ENCODE measurements around the gene ZNF862. TPM values are rescaled to one million over a fixed set of nuclear protein-coding genes. Genes with fewer than 3 reads are reported as not detected.

The ZNF862 gene
- total and polyA plus RNA-seq, 2 of the 13 experiments (the other 11 are each of a cell fraction or from before 2014, with no cell fraction given) = 0.89 to 2.0 TPM

DNA sequence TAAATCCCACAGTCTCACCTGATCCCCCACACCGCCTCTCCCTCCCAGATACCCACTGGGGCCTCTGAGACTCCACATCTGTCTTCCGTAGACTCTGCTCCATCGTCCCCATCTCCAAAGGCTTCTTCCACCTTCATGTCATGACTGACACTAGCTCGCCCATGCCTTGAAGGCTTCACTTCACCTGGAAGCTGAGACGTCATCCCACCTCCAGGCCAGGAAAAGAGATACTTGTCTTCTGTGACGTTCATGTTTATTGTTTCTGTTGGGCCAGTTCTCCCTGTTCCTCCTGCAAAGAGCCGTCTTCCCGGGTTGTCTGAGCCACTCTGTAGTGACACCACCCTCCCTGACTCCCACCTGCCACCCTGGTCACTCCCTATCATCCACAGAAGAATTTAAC, 3.6 kb upstream of the ZNF862 start:
- Histone ChIP-seq H3K9me3 (ENCODE audit: low read length) (no peaks in the 10 kb centered on the region), H3K9ac (ENCODE audit: insufficient read depth, low read depth, low read length) (no peak overlapping the region), H3K36me3 (replicated peaks in 1 of 2; ENCODE audit: control insufficient read depth in 1 of 2, insufficient read depth in 2 of 2, low read length in 2 of 2) (no peaks in the 10 kb centered on the region), H3K4me1 (ENCODE audit: insufficient read depth, low read length) (peaks cover 12% of the 10 kb centered on the region), H4K20me1 (ENCODE audit: insufficient read depth, low read length) (no peaks in the 10 kb centered on the region), H3K27me3 (ENCODE audit: control insufficient read depth in 1 of 2, insufficient read depth in 2 of 2, low read length in 2 of 2) (no peaks in the 10 kb centered on the region), H2AFZ (ENCODE audit: low read length) (no peak overlapping the region), H3K4me2 (ENCODE audit: low read depth, low read length) (no peak overlapping the region), H3K79me2 (ENCODE audit: insufficient read depth, low read length) (peaks cover 2% of the 10 kb centered on the region), H3K4me3 (replicated peaks in 1 of 3; ENCODE audit: insufficient read depth in 1 of 3, low read depth in 2 of 3, low read length in 3 of 3) (no peak overlapping the region), H3K27ac (ENCODE audit: extremely low read length, insufficient read depth, low read length) (no peak overlapping the region)
- BruUV-seq (replicated peaks) = no TSS peak
- TF ChIP-seq CREB1 (IDR thresholded peaks at IDR 0.05) (peak; percentile 45; the same call in 1 of the 2 replicates), CREB1 (CRISPR knock-in tag; IDR thresholded peaks at IDR 0.05) (no peak), HMGA1 (CRISPR knock-in tag; conservative IDR thresholded peaks at IDR 0.05) (no peak), PAWR (CRISPR knock-in tag; IDR thresholded peaks at IDR 0.05; ENCODE audit: borderline replicate concordance) (no peak)
- in situ Hi-C loops (cut with HindIII; ENCODE audit: extremely low pct_ligation_motif_present, low pct_unique_long_range_greater_than_20kb) (no loop called here), intact Hi-C loops (cut with micrococcal nuclease; ENCODE audit: unreplicated experiment) (no loop called here)
- ATAC-seq (no peak), DNase-seq (ENCODE audit: low spot score) (no peak), FAIRE-seq (no peak)
- ChIA-PET POLR2A (no interaction called here), CTCF (ENCODE audit: low intra/inter-chr PET ratio, low total read pairs) (no interaction called here)
- 29% methylated on average over 8 of the region's 8 CpGs for WGBS (ENCODE audit: low lambda C conversion rate)

DNA sequence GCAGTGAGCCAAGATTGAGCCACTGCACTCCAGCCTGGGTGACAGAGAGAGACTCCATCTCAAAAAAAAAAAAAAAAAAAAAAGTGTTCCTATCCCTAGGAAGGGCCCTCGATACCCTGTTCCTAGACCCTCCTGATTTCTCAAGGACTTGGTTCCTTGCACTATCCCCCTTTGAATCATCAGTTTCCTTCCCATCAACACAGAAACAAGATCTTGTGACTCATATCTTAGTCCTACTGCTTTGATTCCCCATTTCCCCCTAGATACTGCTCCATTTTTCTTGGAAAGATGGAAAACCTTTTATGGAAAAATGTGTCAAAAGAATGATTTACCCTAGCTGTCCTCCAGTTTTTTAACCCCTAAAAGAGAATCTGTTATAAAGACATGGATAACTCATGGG, 1.7 kb upstream of the ZNF862 start:
- Histone ChIP-seq H3K4me2 (ENCODE audit: low read depth, low read length) (no peak overlapping the region), H3K79me2 (ENCODE audit: insufficient read depth, low read length) (peaks cover 2% of the 10 kb centered on the region), H3K36me3 (replicated peaks in 1 of 2; ENCODE audit: control insufficient read depth in 1 of 2, insufficient read depth in 2 of 2, low read length in 2 of 2) (no peaks in the 10 kb centered on the region), H3K4me3 (replicated peaks in 1 of 3; ENCODE audit: insufficient read depth in 1 of 3, low read depth in 2 of 3, low read length in 3 of 3) (no peak overlapping the region), H3K4me1 (ENCODE audit: insufficient read depth, low read length) (peaks cover 15% of the 10 kb centered on the region), H4K20me1 (ENCODE audit: insufficient read depth, low read length) (no peaks in the 10 kb centered on the region), H3K27ac (ENCODE audit: extremely low read length, insufficient read depth, low read length) (no peak overlapping the region), H3K27me3 (ENCODE audit: control insufficient read depth in 1 of 2, insufficient read depth in 2 of 2, low read length in 2 of 2) (no peaks in the 10 kb centered on the region), H3K9me3 (ENCODE audit: low read length) (no peaks in the 10 kb centered on the region), H2AFZ (ENCODE audit: low read length) (no peak overlapping the region), H3K9ac (ENCODE audit: insufficient read depth, low read depth, low read length) (no peak overlapping the region)
- POLR2A ChIA-PET = no interaction called here
- in situ Hi-C loops (cut with HindIII; ENCODE audit: extremely low pct_ligation_motif_present, low pct_unique_long_range_greater_than_20kb) (no loop called here), intact Hi-C loops (cut with micrococcal nuclease; ENCODE audit: unreplicated experiment) (no loop called here)
- no peak for DNase-seq (ENCODE audit: low spot score)
- no peak for FAIRE-seq
- WGBS (ENCODE audit: low lambda C conversion rate) = 7% methylated on average over 1 of the region's 1 CpG
- BruUV-seq (replicated peaks) = no TSS peak
- CTCF ChIA-PET (ENCODE audit: low intra/inter-chr PET ratio, low total read pairs) = no interaction called here
- no peak for ATAC-seq
- no peak for TF ChIP-seq SCMH1 (CRISPR knock-in tag; IDR thresholded peaks at IDR 0.05; ENCODE audit: borderline replicate concordance)
- TF ChIP-seq CBX2 (IDR thresholded peaks at IDR 0.05; ENCODE audit: low read depth, low read length) = no peak
- TF ChIP-seq CBX2 (CRISPR knock-in tag; IDR thresholded peaks at IDR 0.05; ENCODE audit: low read depth) = no peak
- no peak for TF ChIP-seq CREM (IDR thresholded peaks at IDR 0.05)
- no peak for TF ChIP-seq CREM (CRISPR knock-in tag; IDR thresholded peaks at IDR 0.05)
- TF ChIP-seq ZNF263 (CRISPR knock-in tag; IDR thresholded peaks at IDR 0.05) = no peak
- no peak for TF ChIP-seq NFYC (CRISPR knock-in tag; IDR thresholded peaks at IDR 0.05)
- TF ChIP-seq ZNF510 (CRISPR knock-in tag; IDR thresholded peaks at IDR 0.05; ENCODE audit: low read depth) = no peak
- no peak for TF ChIP-seq PRPF4 (IDR thresholded peaks at IDR 0.05; ENCODE audit: low read depth, low read length, poor library complexity, severe bottlenecking)
- TF ChIP-seq RNF2 (conservative IDR thresholded peaks at IDR 0.05; ENCODE audit: low read depth) = no peak
- TF ChIP-seq ZNF678 (CRISPR knock-in tag; IDR thresholded peaks at IDR 0.05) = no peak
- TF ChIP-seq EED (CRISPR knock-in tag; IDR thresholded peaks at IDR 0.05) = no peak
- no peak for TF ChIP-seq ZSCAN20 (CRISPR knock-in tag; IDR thresholded peaks at IDR 0.05; ENCODE audit: borderline replicate concordance)
- no peak for TF ChIP-seq TBX3 (IDR thresholded peaks at IDR 0.05; ENCODE audit: borderline replicate concordance)
- TF ChIP-seq ZFAT (CRISPR knock-in tag; conservative IDR thresholded peaks at IDR 0.05) = no peak
- no peak for TF ChIP-seq ELF3 (CRISPR knock-in tag; IDR thresholded peaks at IDR 0.05)
- TF ChIP-seq PAX8 (CRISPR knock-in tag; IDR thresholded peaks at IDR 0.05; ENCODE audit: borderline replicate concordance) = no peak
